ENCODE results near the gene KNSTRN.
A peak's percentile ranks its signal among the peaks of the same experiment; 100 is the strongest.

KNSTRN gene

GRCh38 chr15:40382580-40383456 is at the start of gene KNSTRN (continued):
- TF ChIP-seq ZNF580 (tag by site-specific recombination; IDR thresholded peaks at IDR 0.05) (peak; percentile 99), HOXC10 (CRISPR knock-in tag; IDR thresholded peaks at IDR 0.05) (no peak), SCRT2 (tag by site-specific recombination; IDR thresholded peaks at IDR 0.05) (peak; percentile 12; the same call in 1 of the 2 replicates), ZNF404 (tag by site-specific recombination; IDR thresholded peaks at IDR 0.05) (no peak), ZNF266 (tag by site-specific recombination; IDR thresholded peaks at IDR 0.05; ENCODE audit: low read depth) (no peak), ZBTB17 (tag by site-specific recombination; IDR thresholded peaks at IDR 0.05) (peak; percentile 78), SP7 (tag by site-specific recombination; IDR thresholded peaks at IDR 0.05) (0 out of 2 replicates have a peak, but pooled peaks have one; percentile 9), ZBTB20 (tag by site-specific recombination; IDR thresholded peaks at IDR 0.05) (peak; percentile 88), ZSCAN30 (tag by site-specific recombination; IDR thresholded peaks at IDR 0.05) (peak; percentile 36; the same call in 1 of the 2 replicates), YY2 (tag by site-specific recombination; IDR thresholded peaks at IDR 0.05) (peak; percentile 98), SP3 (tag by site-specific recombination; IDR thresholded peaks at IDR 0.05) (peak; percentile 66), TRIM28 (IDR thresholded peaks at IDR 0.05; ENCODE audit: borderline replicate concordance, low read length) (0 out of 2 replicates have a peak, but pooled peaks have one; percentile 18), KLF16 (tag by site-specific recombination; IDR thresholded peaks at IDR 0.05) (peak; percentile 53; the same call in 1 of the 2 replicates), EGR2 (tag by site-specific recombination; IDR thresholded peaks at IDR 0.05; ENCODE audit: low read depth) (0 out of 2 replicates have a peak, but pooled peaks have one; percentile 12), ZFHX2 (tag by site-specific recombination; conservative IDR thresholded peaks at IDR 0.05) (peak; percentile 31; the same call in 1 of the 2 replicates), ZNF239 (tag by site-specific recombination; IDR thresholded peaks at IDR 0.05) (no peak), ZNF146 (tag by site-specific recombination; IDR thresholded peaks at IDR 0.05) (no peak), ZBTB1 (tag by site-specific recombination; IDR thresholded peaks at IDR 0.05) (no peak), HOXA7 (CRISPR knock-in tag; IDR thresholded peaks at IDR 0.05; ENCODE audit: borderline replicate concordance) (no peak), ZNF514 (tag by site-specific recombination; IDR thresholded peaks at IDR 0.05) (no peak), TCF7L2 (IDR thresholded peaks at IDR 0.05; ENCODE audit: borderline replicate concordance, low read depth, low read length) (peak; percentile 60; the same call in 1 of the 2 replicates), ZNF660 (tag by site-specific recombination; IDR thresholded peaks at IDR 0.05) (0 out of 2 replicates have a peak, but pooled peaks have one; percentile 6), ZNF366 (tag by site-specific recombination; conservative IDR thresholded peaks at IDR 0.05) (no peak), ZNF76 (tag by site-specific recombination; IDR thresholded peaks at IDR 0.05; ENCODE audit: borderline replicate concordance, low read depth) (peak; percentile 75)
- TF ChIP-seq, protein P1, sequence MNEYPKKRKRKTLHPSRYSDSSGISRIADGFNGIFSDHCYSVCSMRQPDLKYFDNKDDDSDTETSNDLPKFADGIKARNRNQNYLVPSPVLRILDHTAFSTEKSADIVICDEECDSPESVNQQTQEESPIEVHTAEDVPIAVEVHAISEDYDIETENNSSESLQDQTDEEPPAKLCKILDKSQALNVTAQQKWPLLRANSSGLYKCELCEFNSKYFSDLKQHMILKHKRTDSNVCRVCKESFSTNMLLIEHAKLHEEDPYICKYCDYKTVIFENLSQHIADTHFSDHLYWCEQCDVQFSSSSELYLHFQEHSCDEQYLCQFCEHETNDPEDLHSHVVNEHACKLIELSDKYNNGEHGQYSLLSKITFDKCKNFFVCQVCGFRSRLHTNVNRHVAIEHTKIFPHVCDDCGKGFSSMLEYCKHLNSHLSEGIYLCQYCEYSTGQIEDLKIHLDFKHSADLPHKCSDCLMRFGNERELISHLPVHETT (tag by site-specific recombination; IDR thresholded peaks at IDR 0.05), result 0 out of 2 replicates have a peak, but pooled peaks have one; percentile 14
- TF ChIP-seq, protein P2, sequence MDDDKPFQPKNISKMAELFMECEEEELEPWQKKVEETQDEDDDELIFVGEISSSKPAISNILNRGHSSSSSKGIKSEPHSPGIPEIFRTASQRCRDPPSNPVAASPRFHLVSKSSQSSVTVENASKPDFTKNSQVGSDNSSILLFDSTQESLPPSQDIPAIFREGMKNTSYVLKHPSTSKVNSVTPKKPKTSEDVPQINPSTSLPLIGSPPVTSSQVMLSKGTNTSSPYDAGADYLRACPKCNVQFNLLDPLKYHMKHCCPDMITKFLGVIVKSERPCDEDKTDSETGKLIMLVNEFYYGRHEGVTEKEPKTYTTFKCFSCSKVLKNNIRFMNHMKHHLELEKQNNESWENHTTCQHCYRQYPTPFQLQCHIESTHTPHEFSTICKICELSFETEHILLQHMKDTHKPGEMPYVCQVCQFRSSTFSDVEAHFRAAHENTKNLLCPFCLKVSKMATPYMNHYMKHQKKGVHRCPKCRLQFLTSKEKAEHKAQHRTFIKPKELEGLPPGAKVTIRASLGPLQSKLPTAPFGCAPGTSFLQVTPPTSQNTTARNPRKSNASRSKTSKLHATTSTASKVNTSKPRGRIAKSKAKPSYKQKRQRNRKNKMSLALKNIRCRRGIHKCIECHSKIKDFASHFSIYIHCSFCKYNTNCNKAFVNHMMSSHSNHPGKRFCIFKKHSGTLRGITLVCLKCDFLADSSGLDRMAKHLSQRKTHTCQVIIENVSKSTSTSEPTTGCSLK (tag by site-specific recombination; IDR thresholded peaks at IDR 0.05), result no peak
- TF ChIP-seq, protein P3, sequence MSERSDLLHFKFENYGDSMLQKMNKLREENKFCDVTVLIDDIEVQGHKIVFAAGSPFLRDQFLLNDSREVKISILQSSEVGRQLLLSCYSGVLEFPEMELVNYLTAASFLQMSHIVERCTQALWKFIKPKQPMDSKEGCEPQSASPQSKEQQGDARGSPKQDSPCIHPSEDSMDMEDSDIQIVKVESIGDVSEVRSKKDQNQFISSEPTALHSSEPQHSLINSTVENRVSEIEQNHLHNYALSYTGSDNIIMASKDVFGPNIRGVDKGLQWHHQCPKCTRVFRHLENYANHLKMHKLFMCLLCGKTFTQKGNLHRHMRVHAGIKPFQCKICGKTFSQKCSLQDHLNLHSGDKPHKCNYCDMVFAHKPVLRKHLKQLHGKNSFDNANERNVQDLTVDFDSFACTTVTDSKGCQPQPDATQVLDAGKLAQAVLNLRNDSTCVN (tag by site-specific recombination; optimal IDR thresholded peaks at IDR 0.05), result peak; percentile 38
